Peyer's patch (tissue), 4 donors: ENCODE results near the gene GLS. TPM values are rescaled to one million over a fixed set of nuclear protein-coding genes. Genes with fewer than 3 reads are reported as not detected.

Experiments used
- DNase-seq, 3 donors: peaks; one replicate each; pipeline ENCODE4 v3.0.0-alpha.2; 2017 to 2019
- H3K27ac ChIP-seq, 4 donors: fragments of 200-600 bp; sonication (generic); one replicate each; pipeline ENCODE4 v1.5.1; 2016 to 2019
- H3K27me3 ChIP-seq, 2 donors: fragments of 200-600 bp; sonication (generic); one replicate each; pipeline ENCODE4 v1.5.1; 2019
- H3K36me3 ChIP-seq, 3 donors: fragments of 200-600 bp; sonication (generic); one replicate each; pipeline ENCODE4 v1.5.1; 2016 to 2019
- H3K4me1 ChIP-seq, 4 donors: fragments of 200-600 bp; sonication (generic); one replicate each; pipeline ENCODE4 v1.5.1; 2016 to 2019
- H3K4me3 ChIP-seq, 4 donors: fragments of 200-600 bp; sonication (generic); 1 replicate in 3 of 4; 2 replicates in 1 of 4; pipeline ENCODE4 v1.5.1; 2016 to 2019; ENCODE audit warnings: mild to moderate bottlenecking in 1 of 4
- H3K9me3 ChIP-seq, 4 donors: fragments of 200-600 bp; sonication (generic); one replicate each; pipeline ENCODE4 v1.5.1; 2016 to 2019; ENCODE audit warnings: mild to moderate bottlenecking in 1 of 4
- CTCF ChIP-seq, 6 experiments: fragments of 450-650 bp in 4 of 6; fragments of 200-600 bp in 2 of 6; sonication (generic) in 1 of 6; IDR thresholded peaks; one replicate each; pipeline ENCODE4 v1.5.1; 2017 to 2019; ENCODE audit warnings: antibody characterized with exemption in 6 of 6, mild to moderate bottlenecking in 3 of 6, moderate library complexity in 1 of 6
- POLR2A ChIP-seq, 2 donors: fragments of 450-650 bp; IDR thresholded peaks; one replicate each; pipeline ENCODE4 v1.5.1; 2017; ENCODE audit warnings: antibody characterized with exemption in 2 of 2, mild to moderate bottlenecking in 2 of 2, moderate library complexity in 2 of 2
- total RNA-seq, 4 donors: library from RNA; depleted of rRNA; stranded (reverse); fragments of >200 nt; gene quantifications; one replicate each; pipeline ENCODE4 v1.1.0, GENCODE V29; 2016

GLS gene
- total RNA-seq, 4 donors from 2014 or later = 232 to 298 (median 258) TPM

GRCh38 chr2:190997526-190998113 lies 117.0 kb downstream of the GLS start:
- Histone ChIP-seq H3K27ac (no peak overlapping the region), H3K36me3 (peaks cover 0 to 97% (median 3%) of the 10 kb centered on the region in 3 donors)

GRCh38 chr2:190999058-190999457 lies 118.4 kb downstream of the GLS start:
- DNase-seq = no peak
- H3K4me3 ChIP-seq = no peak overlapping the region
- no peaks in the 10 kb centered on the region for H3K9me3 ChIP-seq
- H3K27me3 ChIP-seq = no peaks in the 10 kb centered on the region
- no peak overlapping the region for H3K27ac ChIP-seq
- no peaks in the 10 kb centered on the region for H3K4me1 ChIP-seq
- H3K36me3 ChIP-seq = peaks cover 0 to 100% (median 3%) of the 10 kb centered on the region in 3 donors
- TF ChIP-seq CTCF (IDR thresholded peaks at IDR 0.05) (no peak), POLR2A (IDR thresholded peaks at IDR 0.05) (no peak)

More at GRCh38 chr2:190997526-190998113, 117.0 kb downstream of the GLS start:
- no peak for DNase-seq
- no peaks in the 10 kb centered on the region for H3K4me1 ChIP-seq
- no peaks in the 10 kb centered on the region for H3K9me3 ChIP-seq
- H3K4me3 ChIP-seq = no peak overlapping the region
- no peaks in the 10 kb centered on the region for H3K27me3 ChIP-seq
- TF ChIP-seq CTCF (IDR thresholded peaks at IDR 0.05) = no peak
- no peak for TF ChIP-seq POLR2A (IDR thresholded peaks at IDR 0.05)

- no peak for DNase-seq
- TF ChIP-seq CTCF (IDR thresholded peaks at IDR 0.05) (no peak), POLR2A (IDR thresholded peaks at IDR 0.05) (no peak)
- peaks cover 0 to 100% (median 3%) of the 10 kb centered on the region in 3 donors for H3K36me3 ChIP-seq
Measured at GRCh38 chr2:190999949-191000665, 119.5 kb downstream of the GLS start.

GRCh38 chr2:191001032-191001431 lies 120.4 kb downstream of the GLS start:
- Histone ChIP-seq H3K36me3 (peaks cover 0 to 100% (median 3%) of the 10 kb centered on the region in 3 donors), H3K27me3 (no peaks in the 10 kb centered on the region), H3K9me3 (no peaks in the 10 kb centered on the region), H3K4me3 (no peak overlapping the region), H3K4me1 (no peaks in the 10 kb centered on the region), H3K27ac (no peak overlapping the region)
- no peak for TF ChIP-seq CTCF (IDR thresholded peaks at IDR 0.05)
- TF ChIP-seq POLR2A (IDR thresholded peaks at IDR 0.05) = no peak
- DNase-seq = no peak

More at GRCh38 chr2:190999949-191000665, 119.5 kb downstream of the GLS start:
- Histone ChIP-seq H3K27me3 (no peaks in the 10 kb centered on the region), H3K27ac (no peak overlapping the region), H3K4me1 (no peaks in the 10 kb centered on the region), H3K4me3 (no peak overlapping the region), H3K9me3 (no peaks in the 10 kb centered on the region)

- no peak for TF ChIP-seq CTCF (IDR thresholded peaks at IDR 0.05)
- no peak for TF ChIP-seq POLR2A (IDR thresholded peaks at IDR 0.05)
- Histone ChIP-seq H3K4me1 (no peaks in the 10 kb centered on the region), H3K9me3 (no peaks in the 10 kb centered on the region), H3K36me3 (peaks cover 0 to 100% (median 3%) of the 10 kb centered on the region in 3 donors), H3K27ac (no peak overlapping the region), H3K4me3 (no peak overlapping the region), H3K27me3 (no peaks in the 10 kb centered on the region)
- DNase-seq = no peak
Measured at GRCh38 chr2:191001624-191002023, 121.0 kb downstream of the GLS start.
